ENCODE measurements around the gene LDOC1. TPM values are rescaled to one million over a fixed set of nuclear protein-coding genes. Genes with fewer than 3 reads are reported as not detected.

Gene LDOC1
- total and polyA plus RNA-seq, 2 of the 8 experiments (the other 6 are each of a cell fraction or from before 2014, with no cell fraction given), result 19.1 to 52.4 TPM

GRCh38 chrX:141164406-141164805 lies 12.5 kb downstream of the LDOC1 start (continued):
- no peak for TF ChIP-seq CHD7 (IDR thresholded peaks at IDR 0.05; ENCODE audit: insufficient replicate concordance, low read length)
- TF ChIP-seq EZH2 (IDR thresholded peaks at IDR 0.05; ENCODE audit: low read depth, low read length, severe bottlenecking), result no peak

Data from H1 (cell line).